ENCODE measurements around the gene JARID2.

Gene JARID2

GRCh38 chr6:15265787-15266186, 19.9 kb downstream of the JARID2 start:
- DNase-seq, result no peak

GRCh38 chr6:15266423-15266996, 20.6 kb downstream of the JARID2 start:
- DNase-seq, result no peak

- no peak for DNase-seq
These were observed 21.4 kb downstream of the JARID2 start for GRCh38 chr6:15267221-15267620.

GRCh38 chr6:15268137-15268908, 22.5 kb downstream of the JARID2 start:
- no peak for DNase-seq

- DNase-seq, result no peak
These were observed 23.1 kb downstream of the JARID2 start for GRCh38 chr6:15269011-15269410.

- DNase-seq, result no peak
These were observed 23.8 kb downstream of the JARID2 start for GRCh38 chr6:15269619-15270018.

- no peak for DNase-seq
These were observed 24.5 kb downstream of the JARID2 start for GRCh38 chr6:15270402-15270801.

GRCh38 chr6:15272562-15272961, 26.7 kb downstream of the JARID2 start:
- no peak for DNase-seq

GRCh38 chr6:15274692-15275387, 29.0 kb downstream of the JARID2 start:
- DNase-seq, result no peak

- DNase-seq, result no peak
These were observed 30.4 kb downstream of the JARID2 start for GRCh38 chr6:15276036-15276985.

GRCh38 chr6:15279047-15279661, 33.3 kb downstream of the JARID2 start:
- no peak for DNase-seq

- DNase-seq, result no peak
These were observed 34.2 kb downstream of the JARID2 start for GRCh38 chr6:15280028-15280427.

- no peak for DNase-seq
These were observed 35.1 kb downstream of the JARID2 start for GRCh38 chr6:15280961-15281360.

GRCh38 chr6:15282334-15282733, 36.5 kb downstream of the JARID2 start:
- no peak for DNase-seq

- DNase-seq, result no peak
These were observed 38.1 kb downstream of the JARID2 start for GRCh38 chr6:15283986-15284361.

- DNase-seq, result no peak
These were observed 38.9 kb downstream of the JARID2 start for GRCh38 chr6:15284743-15285142.

- DNase-seq, result no peak
These were observed 39.9 kb downstream of the JARID2 start for GRCh38 chr6:15285682-15286294.

- DNase-seq, result peak; percentile 29
These were observed 42.0 kb downstream of the JARID2 start for GRCh38 chr6:15287670-15288375.

- peak; percentile 60 for DNase-seq
These were observed 43.0 kb downstream of the JARID2 start for GRCh38 chr6:15288856-15289255.

GRCh38 chr6:15289456-15289855, 43.6 kb downstream of the JARID2 start:
- peak; percentile 48 for DNase-seq

- no peak for DNase-seq
These were observed 44.3 kb downstream of the JARID2 start for GRCh38 chr6:15290067-15290680.

Measured in islet precursor cell (in vitro differentiated cells).